Kidney (tissue), 22 donors: ENCODE measurements around the gene LGR5. TPM values are rescaled to one million over a fixed set of nuclear protein-coding genes. Genes with fewer than 3 reads are reported as not detected.
A peak's percentile ranks its signal among the peaks of the same experiment; 100 is the strongest.

Source experiments
- DNase-seq, 5 donors: peaks; one replicate each; pipeline ENCODE4 v3.0.0-alpha.2; 2013 to 2020
- FAIRE-seq: peaks from 2 replicates; lab custom pipeline; 2012; peaks lifted over from hg19 to GRCh38; lab: Jason Lieb, UNC
- H3K27ac ChIP-seq, 2 donors: one replicate each; pipeline ENCODE4 v1.7.0; 2013; ENCODE audit warnings: low read depth in 2 of 2, low read length in 2 of 2, inconsistent platforms in 1 of 2
- H3K27me3 ChIP-seq: one replicate; pipeline ENCODE4 v1.7.1; 2013; ENCODE audit warnings: low read length, inconsistent platforms; ENCODE audit not compliant: control insufficient read depth, insufficient read depth
- H3K36me3 ChIP-seq, 3 donors: one replicate each; pipeline versions ENCODE4 v1.7.0 to v1.7.1; 2013; ENCODE audit warnings: low read length in 3 of 3, control low read depth in 1 of 3, inconsistent platforms in 1 of 3; ENCODE audit not compliant: insufficient read depth in 3 of 3, control insufficient read depth in 2 of 3
- H3K4me1 ChIP-seq, 3 donors: one replicate each; pipeline versions ENCODE4 v1.7.0 to v1.7.1; 2013; ENCODE audit warnings: low read length in 3 of 3, inconsistent platforms in 1 of 3, low read depth in 1 of 3; ENCODE audit not compliant: control insufficient read depth in 2 of 3, insufficient read depth in 2 of 3
- H3K4me3 ChIP-seq, 3 donors: one replicate each; pipeline versions ENCODE4 v1.7.0 to v1.8.1; 2013; ENCODE audit warnings: low read length in 3 of 3, control low read depth in 1 of 3, inconsistent platforms in 1 of 3
- H3K9ac ChIP-seq, 3 donors: one replicate each; pipeline versions ENCODE4 v1.7.0 to v1.7.1; 2013; ENCODE audit warnings: low read length in 3 of 3, control low read depth in 1 of 3, inconsistent platforms in 1 of 3
- H3K9me3 ChIP-seq, 3 donors: one replicate each; pipeline versions ENCODE4 v1.7.0 to v1.7.1; 2013; ENCODE audit warnings: low read length in 3 of 3, control low read depth in 1 of 3, inconsistent platforms in 1 of 3; ENCODE audit not compliant: control insufficient read depth in 2 of 3, insufficient read depth in 1 of 3
- intact Hi-C: fragments of 100-400 bp; cut with DNase I; formaldehyde crosslinking; loops from one replicate; pipeline ENCODE4 v1.11.1; 2022
- long read RNA-seq, 10 donors: library from polyadenylated mRNA in 1 of 10; unstranded in 1 of 10; transcript quantifications; one replicate each; pipeline ENCODE4 v2.0.0 and lab custom pipeline, GENCODE V29; 2021 to 2026
- polyA plus RNA-seq: library from polyadenylated mRNA; stranded (reverse); fragments of 350-450 nt; fragmentation: Illumina TruSeq; extraction: RNeasy Lipid Tissue Mini Kit (QIAGEN cat#74804); gene quantifications from one replicate; pipeline ENCODE4 v1.2.3, GENCODE V29; 2014; ENCODE audit warnings: low read depth, low replicate concordance; ENCODE audit not compliant: insufficient read depth
- total RNA-seq: library from RNA; stranded (reverse); fragmentation: NEBNext Ultra II Directional; extraction: Animal tissue kit (Norgen Biotek cat#: 25700); gene quantifications from one replicate; pipeline ENCODE4 v1.2.1, GENCODE V29; 2021
- TF ChIP-seq, protein P1 (sequence below): IDR thresholded peaks from 3 replicates; pipeline ENCODE4 v1.5.1; 2012; ENCODE audit warnings: mild to moderate bottlenecking, moderate library complexity, borderline replicate concordance; ENCODE audit not compliant: insufficient read depth; ENCODE audit errors: extremely low read depth
- donor health status: control.
- donor health status: control.
- donor health status: control.
- donor health status: control.
- donor health status: control.
- donor health status: DM: yes; HTN: yes; CAD: no.
- donor health status: Normal renal cell carcinoma (clear cell type).

LGR5 gene, protein sequence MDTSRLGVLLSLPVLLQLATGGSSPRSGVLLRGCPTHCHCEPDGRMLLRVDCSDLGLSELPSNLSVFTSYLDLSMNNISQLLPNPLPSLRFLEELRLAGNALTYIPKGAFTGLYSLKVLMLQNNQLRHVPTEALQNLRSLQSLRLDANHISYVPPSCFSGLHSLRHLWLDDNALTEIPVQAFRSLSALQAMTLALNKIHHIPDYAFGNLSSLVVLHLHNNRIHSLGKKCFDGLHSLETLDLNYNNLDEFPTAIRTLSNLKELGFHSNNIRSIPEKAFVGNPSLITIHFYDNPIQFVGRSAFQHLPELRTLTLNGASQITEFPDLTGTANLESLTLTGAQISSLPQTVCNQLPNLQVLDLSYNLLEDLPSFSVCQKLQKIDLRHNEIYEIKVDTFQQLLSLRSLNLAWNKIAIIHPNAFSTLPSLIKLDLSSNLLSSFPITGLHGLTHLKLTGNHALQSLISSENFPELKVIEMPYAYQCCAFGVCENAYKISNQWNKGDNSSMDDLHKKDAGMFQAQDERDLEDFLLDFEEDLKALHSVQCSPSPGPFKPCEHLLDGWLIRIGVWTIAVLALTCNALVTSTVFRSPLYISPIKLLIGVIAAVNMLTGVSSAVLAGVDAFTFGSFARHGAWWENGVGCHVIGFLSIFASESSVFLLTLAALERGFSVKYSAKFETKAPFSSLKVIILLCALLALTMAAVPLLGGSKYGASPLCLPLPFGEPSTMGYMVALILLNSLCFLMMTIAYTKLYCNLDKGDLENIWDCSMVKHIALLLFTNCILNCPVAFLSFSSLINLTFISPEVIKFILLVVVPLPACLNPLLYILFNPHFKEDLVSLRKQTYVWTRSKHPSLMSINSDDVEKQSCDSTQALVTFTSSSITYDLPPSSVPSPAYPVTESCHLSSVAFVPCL
- total RNA-seq (0.19 TPM), polyA plus RNA-seq (not detected)
- long read RNA-seq, donor 1, full-length matches to known transcripts = 1 of 1 reads
- long read RNA-seq, donor 1, partial matches to known transcripts = 0 of 1 reads
- long read RNA-seq, donor 1, other reads (novel, unspliced or antisense) = 0 of 1 reads
- long read RNA-seq, donor 2, full-length matches to known transcripts = 3 of 3 reads
- long read RNA-seq, donor 2, partial matches to known transcripts = 0 of 3 reads
- long read RNA-seq, donor 2, other reads (novel, unspliced or antisense) = 0 of 3 reads
- long read RNA-seq, donor 3, partial matches to known transcripts = 199 of 226 reads
- long read RNA-seq, donor 3, other reads (novel, unspliced or antisense) = 26 of 226 reads
- long read RNA-seq, donor 4, full-length matches to known transcripts = 1 of 1 reads
- long read RNA-seq, donor 4, partial matches to known transcripts = 0 of 1 reads
- long read RNA-seq, donor 4, other reads (novel, unspliced or antisense) = 0 of 1 reads
- long read RNA-seq, donor 5 = 0 reads
- long read RNA-seq, donor 6 = 0 reads
- long read RNA-seq, donor 7 = 0 reads
- long read RNA-seq, donor 8, partial matches to known transcripts = 6 of 6 reads
- long read RNA-seq, donor 8, other reads (novel, unspliced or antisense) = 0 of 6 reads
- long read RNA-seq, donor 9, full-length matches to known transcripts = 1 of 1 reads
- long read RNA-seq, donor 9, partial matches to known transcripts = 0 of 1 reads
- long read RNA-seq, donor 9, other reads (novel, unspliced or antisense) = 0 of 1 reads
- long read RNA-seq, donor 10, partial matches to known transcripts = 55 of 55 reads
- long read RNA-seq, donor 10, other reads (novel, unspliced or antisense) = 0 of 55 reads

- H3K36me3 ChIP-seq = no peaks in the 10 kb centered on the region
- H3K9me3 ChIP-seq = peaks cover 0 to 9% (median 2%) of the 10 kb centered on the region in 3 donors
- no peak within 1 kb of the TSS for H3K27ac ChIP-seq
- FAIRE-seq = no peak
- peaks cover 2 to 8% (median 3%) of the 10 kb centered on the region in 3 donors for H3K4me1 ChIP-seq
- DNase-seq = peak; percentile 75 to 89 (median 88)
- H3K27me3 ChIP-seq = peaks cover 4% of the 10 kb centered on the region
- intact Hi-C loops = no loop called here
- TF ChIP-seq, protein P1, sequence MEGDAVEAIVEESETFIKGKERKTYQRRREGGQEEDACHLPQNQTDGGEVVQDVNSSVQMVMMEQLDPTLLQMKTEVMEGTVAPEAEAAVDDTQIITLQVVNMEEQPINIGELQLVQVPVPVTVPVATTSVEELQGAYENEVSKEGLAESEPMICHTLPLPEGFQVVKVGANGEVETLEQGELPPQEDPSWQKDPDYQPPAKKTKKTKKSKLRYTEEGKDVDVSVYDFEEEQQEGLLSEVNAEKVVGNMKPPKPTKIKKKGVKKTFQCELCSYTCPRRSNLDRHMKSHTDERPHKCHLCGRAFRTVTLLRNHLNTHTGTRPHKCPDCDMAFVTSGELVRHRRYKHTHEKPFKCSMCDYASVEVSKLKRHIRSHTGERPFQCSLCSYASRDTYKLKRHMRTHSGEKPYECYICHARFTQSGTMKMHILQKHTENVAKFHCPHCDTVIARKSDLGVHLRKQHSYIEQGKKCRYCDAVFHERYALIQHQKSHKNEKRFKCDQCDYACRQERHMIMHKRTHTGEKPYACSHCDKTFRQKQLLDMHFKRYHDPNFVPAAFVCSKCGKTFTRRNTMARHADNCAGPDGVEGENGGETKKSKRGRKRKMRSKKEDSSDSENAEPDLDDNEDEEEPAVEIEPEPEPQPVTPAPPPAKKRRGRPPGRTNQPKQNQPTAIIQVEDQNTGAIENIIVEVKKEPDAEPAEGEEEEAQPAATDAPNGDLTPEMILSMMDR = no peak
- H3K9ac ChIP-seq = peak within 1 kb of the TSS in 1 of 3 donors; percentile 21
- H3K4me3 ChIP-seq = peak within 1 kb of the TSS in 2 of 3 donors; percentile 41 to 52
Measured at GRCh38 chr12:71439613-71440344, at the start of gene LGR5. Gene LGR5, plus strand, starts transcription at chr12:71439798. Its CDS starts 283 bp downstream, at chr12:71440081.

- intact Hi-C loops = no loop called here
- DNase-seq = peak in 3 of 5 donors; percentile 9 to 83 (median 74)
Measured at GRCh38 chr12:71392521-71393145, 47.0 kb upstream of the LGR5 start.

More at GRCh38 chr12:71392521-71393145, 47.0 kb upstream of the LGR5 start:
- Histone ChIP-seq H3K27me3 (no peaks in the 10 kb centered on the region), H3K4me1 (no peaks in the 10 kb centered on the region), H3K36me3 (no peaks in the 10 kb centered on the region), H3K9ac (no peak overlapping the region), H3K27ac (no peak overlapping the region), H3K9me3 (no peaks in the 10 kb centered on the region), H3K4me3 (no peak overlapping the region)
- TF ChIP-seq, protein P1 = peak; percentile 83
- FAIRE-seq = peak; percentile 3
